ENCODE results near the gene SHC4.

- TF ChIP-seq CTCF (IDR thresholded peaks at IDR 0.05; ENCODE audit: insufficient read depth, low read length): no peak
- TF ChIP-seq POLR2AphosphoS5 (IDR thresholded peaks at IDR 0.05; ENCODE audit: low read depth): no peak
- TF ChIP-seq GABPA (IDR thresholded peaks at IDR 0.05; ENCODE audit: low read depth): no peak
- TF ChIP-seq, protein P1, sequence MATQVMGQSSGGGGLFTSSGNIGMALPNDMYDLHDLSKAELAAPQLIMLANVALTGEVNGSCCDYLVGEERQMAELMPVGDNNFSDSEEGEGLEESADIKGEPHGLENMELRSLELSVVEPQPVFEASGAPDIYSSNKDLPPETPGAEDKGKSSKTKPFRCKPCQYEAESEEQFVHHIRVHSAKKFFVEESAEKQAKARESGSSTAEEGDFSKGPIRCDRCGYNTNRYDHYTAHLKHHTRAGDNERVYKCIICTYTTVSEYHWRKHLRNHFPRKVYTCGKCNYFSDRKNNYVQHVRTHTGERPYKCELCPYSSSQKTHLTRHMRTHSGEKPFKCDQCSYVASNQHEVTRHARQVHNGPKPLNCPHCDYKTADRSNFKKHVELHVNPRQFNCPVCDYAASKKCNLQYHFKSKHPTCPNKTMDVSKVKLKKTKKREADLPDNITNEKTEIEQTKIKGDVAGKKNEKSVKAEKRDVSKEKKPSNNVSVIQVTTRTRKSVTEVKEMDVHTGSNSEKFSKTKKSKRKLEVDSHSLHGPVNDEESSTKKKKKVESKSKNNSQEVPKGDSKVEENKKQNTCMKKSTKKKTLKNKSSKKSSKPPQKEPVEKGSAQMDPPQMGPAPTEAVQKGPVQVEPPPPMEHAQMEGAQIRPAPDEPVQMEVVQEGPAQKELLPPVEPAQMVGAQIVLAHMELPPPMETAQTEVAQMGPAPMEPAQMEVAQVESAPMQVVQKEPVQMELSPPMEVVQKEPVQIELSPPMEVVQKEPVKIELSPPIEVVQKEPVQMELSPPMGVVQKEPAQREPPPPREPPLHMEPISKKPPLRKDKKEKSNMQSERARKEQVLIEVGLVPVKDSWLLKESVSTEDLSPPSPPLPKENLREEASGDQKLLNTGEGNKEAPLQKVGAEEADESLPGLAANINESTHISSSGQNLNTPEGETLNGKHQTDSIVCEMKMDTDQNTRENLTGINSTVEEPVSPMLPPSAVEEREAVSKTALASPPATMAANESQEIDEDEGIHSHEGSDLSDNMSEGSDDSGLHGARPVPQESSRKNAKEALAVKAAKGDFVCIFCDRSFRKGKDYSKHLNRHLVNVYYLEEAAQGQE (IDR thresholded peaks at IDR 0.05; ENCODE audit: insufficient replicate concordance, low read depth): no peak
These were observed 130.0 kb downstream of the SHC4 start for GRCh38 chr15:48833526-48834239.
